IgD-negative memory B cell (primary cell): ENCODE results near the gene AMPD2. TPM values are rescaled to one million over a fixed set of nuclear protein-coding genes. Genes with fewer than 3 reads are reported as not detected.
A peak's percentile ranks its signal among the peaks of the same experiment; 100 is the strongest.

Experiments used
- H3K27ac Mint-ChIP-seq, 3 donors: one replicate each; pipeline ENCODE4 v1.8.0; 2020 to 2022; ENCODE audit warnings: mild to moderate bottlenecking in 3 of 3, mixed read lengths in 3 of 3, moderate library complexity in 1 of 3
- H3K27me3 Mint-ChIP-seq: one replicate; pipeline ENCODE4 v1.8.0; 2021; ENCODE audit warnings: mixed read lengths
- H3K36me3 Mint-ChIP-seq: one replicate; pipeline ENCODE4 v1.8.0; 2020; ENCODE audit warnings: mild to moderate bottlenecking, mixed read lengths
- H3K4me1 Mint-ChIP-seq, 3 donors: one replicate each; pipeline ENCODE4 v1.8.0; 2020 to 2022; ENCODE audit warnings: mixed read lengths in 3 of 3, mild to moderate bottlenecking in 1 of 3
- H3K4me3 Mint-ChIP-seq, 4 donors: one replicate each; pipeline ENCODE4 v1.8.0; 2020 to 2022; ENCODE audit warnings: mild to moderate bottlenecking in 4 of 4, mixed read lengths in 4 of 4, moderate library complexity in 3 of 4
- H3K9me3 Mint-ChIP-seq, 3 donors: one replicate each; pipeline ENCODE4 v1.8.0; 2020 to 2021; ENCODE audit warnings: mixed read lengths in 3 of 3, mild to moderate bottlenecking in 1 of 3
- polyA plus RNA-seq: library from polyadenylated mRNA; unstranded; fragments of 300-500 nt; fragmentation: Illumina TruSeq; gene quantifications from one replicate; pipeline ENCODE4 v1.2.3, GENCODE V29; 2021

Gene AMPD2
- polyA plus RNA-seq, 1 donor from 2014 or later: 40.7 TPM

DNA sequence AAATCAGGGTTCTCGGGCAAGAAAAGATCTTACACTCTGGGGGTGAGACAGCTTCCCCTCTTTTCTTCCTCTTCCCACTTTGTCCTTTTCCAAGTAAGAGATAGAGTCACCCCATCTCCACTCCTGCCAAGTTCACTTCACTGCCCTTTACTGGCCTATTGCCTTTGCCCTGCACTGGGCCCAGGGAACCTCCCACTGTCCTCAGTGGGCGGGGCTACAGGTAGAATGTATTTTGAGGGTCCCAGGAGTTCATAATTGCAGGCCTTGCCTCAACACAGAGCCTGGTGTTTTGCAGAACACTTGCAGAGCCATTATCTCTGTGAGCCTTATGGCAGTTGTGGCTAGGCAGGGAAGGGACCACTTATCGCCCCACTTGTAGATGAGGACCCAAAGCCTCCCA is 3.3 kb downstream of the AMPD2 start:
- peaks cover 8% of the 10 kb centered on the region for H3K36me3 Mint-ChIP-seq
- peaks cover 27 to 39% (median 36%) of the 10 kb centered on the region in 3 donors for H3K4me1 Mint-ChIP-seq
- no peaks in the 10 kb centered on the region for H3K27me3 Mint-ChIP-seq
- peak overlapping the region; percentile 17 to 96 (median 85) for H3K4me3 Mint-ChIP-seq
- H3K27ac Mint-ChIP-seq: peak overlapping the region; percentile 54 to 97 (median 89)
- no peaks in the 10 kb centered on the region for H3K9me3 Mint-ChIP-seq

DNA sequence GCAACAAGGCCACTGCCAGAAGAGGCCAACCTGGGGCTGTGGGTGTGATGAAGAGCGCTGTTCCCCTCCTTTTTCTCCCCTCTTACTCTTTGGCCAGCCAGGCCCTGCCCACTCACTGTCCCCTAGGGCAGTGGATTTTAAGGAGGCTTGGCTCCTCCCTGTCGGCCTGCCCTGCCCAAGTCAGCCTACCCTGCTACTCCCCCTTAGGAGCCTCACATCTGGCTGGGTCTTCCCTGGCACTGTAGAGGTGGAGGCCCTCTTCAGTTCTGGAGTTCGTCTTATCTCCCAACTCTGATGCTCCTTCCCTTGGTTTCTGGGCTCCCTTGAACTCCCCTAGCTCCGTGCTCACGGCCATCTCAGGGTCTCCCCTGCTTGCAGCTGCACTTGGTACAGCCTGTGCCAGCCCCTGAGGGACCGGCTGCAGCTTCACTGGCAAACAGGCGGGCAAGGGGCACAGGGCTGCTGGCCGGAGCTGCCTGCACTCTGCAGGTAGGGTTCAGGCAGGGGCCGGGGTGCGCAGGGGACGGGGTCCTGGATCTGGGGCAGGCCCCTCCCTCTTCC is 4.0 kb downstream of the AMPD2 start:
- Mint-ChIP-seq H3K36me3 (peaks cover 8% of the 10 kb centered on the region), H3K27me3 (no peaks in the 10 kb centered on the region), H3K9me3 (no peaks in the 10 kb centered on the region), H3K27ac (peak overlapping the region; percentile 86 to 97 (median 89)), H3K4me3 (peak overlapping the region; percentile 62 to 96 (median 90)), H3K4me1 (peaks cover 23 to 37% (median 36%) of the 10 kb centered on the region in 3 donors)

DNA sequence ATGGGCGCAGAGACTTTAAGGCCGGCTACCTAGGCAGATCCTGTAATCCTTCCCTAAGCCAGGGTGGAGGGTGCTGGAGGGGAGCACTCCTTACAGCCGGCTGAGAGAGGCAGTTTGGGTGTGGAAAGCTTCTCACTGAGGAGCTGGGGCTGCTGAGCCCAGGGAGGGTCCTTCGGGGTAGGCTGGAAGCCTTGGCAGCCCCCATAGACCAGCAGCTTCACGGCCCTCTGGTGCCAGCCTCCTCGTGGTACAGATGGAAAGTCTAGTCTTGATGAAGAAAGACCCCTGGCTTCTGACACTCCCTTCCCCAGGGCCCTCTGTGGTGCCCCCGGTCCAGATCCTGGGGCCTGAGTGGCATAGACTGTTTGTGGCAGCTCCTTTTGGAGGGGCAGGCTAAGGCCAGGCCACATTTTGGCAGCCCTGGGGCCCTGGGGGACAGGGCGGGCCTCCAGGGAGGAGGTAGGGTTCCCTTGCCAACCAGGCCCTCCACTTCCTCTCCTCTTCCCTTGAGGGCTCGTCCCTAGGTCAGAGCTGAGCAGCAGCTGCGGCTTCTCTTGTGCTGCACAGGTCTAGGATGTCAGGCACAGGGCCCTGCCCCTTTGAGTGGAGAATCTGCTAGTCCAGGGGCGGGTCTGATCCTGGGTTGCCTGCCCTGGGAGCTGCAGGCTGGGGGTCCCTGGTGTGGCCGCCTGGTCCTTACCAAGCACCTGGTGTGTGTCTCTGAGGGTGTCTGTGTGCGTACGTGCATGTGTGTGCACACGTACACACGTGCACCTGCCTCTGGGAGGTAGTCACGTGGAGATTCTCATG is 4.8 kb downstream of the AMPD2 start:
- H3K9me3 Mint-ChIP-seq: no peaks in the 10 kb centered on the region
- H3K27ac Mint-ChIP-seq: peak overlapping the region; percentile 80 to 89 (median 86)
- H3K4me1 Mint-ChIP-seq: peaks cover 19 to 32% (median 30%) of the 10 kb centered on the region in 3 donors
- H3K4me3 Mint-ChIP-seq: peak overlapping the region; percentile 38 to 96 (median 90)
- no peaks in the 10 kb centered on the region for H3K27me3 Mint-ChIP-seq
- peaks cover 8% of the 10 kb centered on the region for H3K36me3 Mint-ChIP-seq

DNA sequence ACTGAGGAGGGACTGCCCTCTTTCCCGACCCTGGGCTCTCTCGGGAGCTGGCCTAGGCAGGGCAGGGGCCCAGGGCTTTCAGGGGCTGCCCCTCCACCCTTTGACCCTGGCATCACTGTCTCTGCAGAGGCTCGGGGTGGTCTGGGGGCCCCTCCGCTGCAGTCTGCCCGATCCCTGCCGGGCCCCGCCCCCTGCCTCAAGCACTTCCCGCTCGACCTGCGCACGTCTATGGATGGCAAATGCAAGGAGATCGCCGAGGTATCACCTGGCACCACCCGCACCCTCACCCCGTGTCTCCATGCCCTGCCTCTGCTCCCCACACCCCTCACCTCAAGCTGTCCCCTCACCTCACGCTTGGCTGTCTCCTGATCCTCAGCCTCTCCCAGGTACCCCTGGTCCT is 5.5 kb downstream of the AMPD2 start:
- Mint-ChIP-seq H3K27me3 (no peaks in the 10 kb centered on the region), H3K4me1 (peaks cover 16 to 33% (median 28%) of the 10 kb centered on the region in 3 donors), H3K4me3 (peak overlapping the region in 1 of 4 donors; percentile 88), H3K27ac (peak overlapping the region; percentile 79 to 89 (median 80)), H3K9me3 (no peaks in the 10 kb centered on the region), H3K36me3 (peaks cover 8% of the 10 kb centered on the region)

DNA sequence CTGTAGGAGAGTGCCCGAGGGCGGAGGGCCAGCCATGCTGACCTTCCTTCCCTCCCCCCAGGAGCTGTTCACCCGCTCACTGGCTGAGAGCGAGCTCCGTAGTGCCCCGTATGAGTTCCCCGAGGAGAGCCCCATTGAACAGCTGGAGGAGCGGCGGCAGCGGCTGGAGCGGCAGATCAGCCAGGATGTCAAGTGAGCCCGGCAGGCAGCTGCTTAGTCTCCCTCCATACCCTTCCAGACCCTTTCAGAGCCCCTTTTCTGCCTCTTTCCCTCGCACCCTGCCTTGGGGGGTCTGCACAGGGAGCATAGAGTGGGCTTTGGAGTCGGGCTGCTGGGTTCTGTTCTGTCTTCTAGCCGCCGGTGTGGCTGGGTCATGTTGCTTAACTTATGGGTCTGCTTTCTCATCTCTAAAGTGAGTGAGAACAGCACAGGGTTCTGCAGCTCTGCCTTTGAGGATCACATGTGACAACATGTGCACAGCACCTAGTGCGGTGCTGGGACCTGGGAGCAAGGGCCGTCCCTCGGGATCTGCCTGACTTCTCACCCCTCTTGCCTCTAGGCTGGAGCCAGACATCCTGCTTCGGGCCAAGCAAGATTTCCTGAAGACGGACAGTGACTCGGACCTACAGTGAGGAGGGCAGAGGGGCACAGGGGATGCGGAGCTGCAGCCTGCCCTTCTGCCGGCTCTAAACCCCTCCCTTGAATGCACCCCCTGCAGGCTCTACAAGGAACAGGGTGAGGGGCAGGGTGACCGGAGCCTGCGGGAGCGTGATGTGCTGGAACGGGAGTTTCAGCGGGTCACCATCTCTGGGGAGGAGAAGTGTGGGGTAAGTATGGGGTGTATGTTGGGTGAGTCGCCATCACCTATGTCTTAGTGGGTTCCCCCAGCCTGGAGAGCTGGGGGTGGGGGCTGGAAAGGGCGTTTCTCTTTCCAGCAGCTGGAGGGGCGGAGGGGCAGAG is 6.2 kb downstream of the AMPD2 start:
- Mint-ChIP-seq H3K27me3 (no peaks in the 10 kb centered on the region), H3K27ac (peak overlapping the region; percentile 63 to 79 (median 73)), H3K9me3 (no peaks in the 10 kb centered on the region), H3K36me3 (peaks cover 8% of the 10 kb centered on the region), H3K4me1 (peaks cover 16 to 33% (median 28%) of the 10 kb centered on the region in 3 donors), H3K4me3 (peak overlapping the region in 1 of 4 donors; percentile 80)

DNA sequence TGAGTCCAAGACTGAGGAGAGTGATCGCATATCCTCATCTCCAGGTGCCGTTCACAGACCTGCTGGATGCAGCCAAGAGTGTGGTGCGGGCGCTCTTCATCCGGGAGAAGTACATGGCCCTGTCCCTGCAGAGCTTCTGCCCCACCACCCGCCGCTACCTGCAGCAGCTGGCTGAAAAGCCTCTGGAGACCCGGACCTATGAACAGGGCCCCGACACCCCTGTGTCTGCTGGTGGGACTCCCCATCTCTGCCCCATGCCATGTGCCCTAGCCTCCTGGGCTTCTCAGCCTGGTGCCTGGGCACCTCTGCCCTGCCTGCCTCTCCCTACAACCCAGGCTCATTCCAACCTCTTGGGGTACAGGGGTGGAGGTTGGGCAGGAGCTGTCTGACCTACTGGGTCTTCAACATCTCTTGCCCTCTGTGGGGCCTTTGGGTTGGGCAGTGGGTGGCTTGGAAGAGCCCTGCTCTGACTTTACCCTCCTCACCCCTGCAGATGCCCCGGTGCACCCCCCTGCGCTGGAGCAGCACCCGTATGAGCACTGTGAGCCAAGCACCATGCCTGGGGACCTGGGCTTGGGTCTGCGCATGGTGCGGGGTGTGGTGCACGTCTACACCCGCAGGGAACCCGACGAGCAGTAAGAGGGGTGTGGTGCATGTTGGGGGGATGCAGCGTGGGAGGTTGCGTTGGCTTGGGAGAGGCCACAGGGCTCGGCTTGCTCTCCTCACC is 7.2 kb downstream of the AMPD2 start:
- no peak overlapping the region for H3K4me3 Mint-ChIP-seq
- peaks cover 16 to 28% (median 26%) of the 10 kb centered on the region in 3 donors for H3K4me1 Mint-ChIP-seq
- H3K27ac Mint-ChIP-seq: peak overlapping the region; percentile 55 to 73 (median 63)
- peaks cover 8% of the 10 kb centered on the region for H3K36me3 Mint-ChIP-seq
- H3K27me3 Mint-ChIP-seq: no peaks in the 10 kb centered on the region
- H3K9me3 Mint-ChIP-seq: no peaks in the 10 kb centered on the region

DNA sequence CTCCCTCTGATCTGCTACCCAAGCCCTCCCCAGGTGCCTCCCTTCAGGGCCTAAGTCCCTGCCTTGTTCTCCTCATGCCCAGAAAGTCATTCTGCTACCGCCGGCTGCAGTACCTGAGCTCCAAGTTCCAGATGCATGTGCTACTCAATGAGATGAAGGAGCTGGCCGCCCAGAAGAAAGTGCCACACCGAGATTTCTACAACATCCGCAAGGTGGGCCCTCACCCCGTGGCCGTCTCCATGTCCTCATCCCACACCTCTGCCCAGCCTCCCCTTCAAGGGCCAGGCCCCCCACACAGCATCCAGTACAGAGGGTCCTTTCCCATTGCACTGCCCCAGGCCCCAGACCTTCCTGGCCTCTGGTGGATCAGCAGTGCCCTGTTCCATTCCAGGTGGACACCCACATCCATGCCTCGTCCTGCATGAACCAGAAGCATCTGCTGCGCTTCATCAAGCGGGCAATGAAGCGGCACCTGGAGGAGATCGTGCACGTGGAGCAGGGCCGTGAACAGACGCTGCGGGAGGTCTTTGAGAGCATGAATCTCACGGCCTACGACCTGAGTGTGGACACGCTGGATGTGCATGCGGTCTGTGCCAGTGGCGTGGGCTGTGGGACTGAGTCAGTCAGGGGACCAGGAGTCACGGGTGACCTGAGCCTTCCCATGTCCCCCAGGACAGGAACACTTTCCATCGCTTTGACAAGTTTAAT is 8.2 kb downstream of the AMPD2 start:
- H3K27ac Mint-ChIP-seq: peak overlapping the region in 1 of 3 donors; percentile 92
- no peaks in the 10 kb centered on the region for H3K9me3 Mint-ChIP-seq
- H3K36me3 Mint-ChIP-seq: peaks cover 8% of the 10 kb centered on the region
- H3K4me1 Mint-ChIP-seq: peaks cover 11 to 19% (median 18%) of the 10 kb centered on the region in 3 donors
- no peaks in the 10 kb centered on the region for H3K27me3 Mint-ChIP-seq
- H3K4me3 Mint-ChIP-seq: no peak overlapping the region

DNA sequence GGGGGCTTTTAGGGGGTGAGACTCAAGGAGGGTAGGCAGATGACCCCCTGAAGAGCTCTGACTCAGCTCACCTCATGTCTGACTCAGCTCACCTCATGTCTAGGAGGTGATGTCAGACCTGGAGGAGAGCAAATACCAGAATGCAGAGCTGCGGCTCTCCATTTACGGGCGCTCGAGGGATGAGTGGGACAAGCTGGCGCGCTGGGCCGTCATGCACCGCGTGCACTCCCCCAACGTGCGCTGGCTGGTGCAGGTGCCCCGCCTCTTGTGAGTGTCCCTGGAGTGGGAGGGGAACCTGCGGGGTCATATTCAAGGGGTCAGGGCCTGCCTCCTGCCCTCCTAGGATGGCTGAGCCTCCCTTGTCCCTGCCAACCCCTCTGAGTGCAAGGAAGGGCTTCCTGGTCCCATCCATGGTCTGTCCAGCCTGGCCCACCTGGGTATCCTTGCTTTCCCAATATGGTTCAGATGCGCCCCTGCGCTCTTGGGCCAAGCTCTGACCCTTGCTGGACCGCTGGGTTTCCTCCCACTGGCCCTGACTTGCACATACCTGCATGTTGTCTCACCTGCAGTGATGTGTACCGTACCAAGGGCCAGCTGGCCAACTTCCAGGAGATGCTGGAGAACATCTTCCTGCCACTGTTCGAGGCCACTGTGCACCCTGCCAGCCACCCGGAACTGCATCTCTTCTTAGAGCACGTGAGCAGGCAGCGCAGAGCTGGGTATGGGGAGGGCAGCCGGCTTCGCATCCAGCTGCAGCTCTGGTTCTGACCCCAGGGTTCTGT is 9.1 kb downstream of the AMPD2 start:
- H3K27ac Mint-ChIP-seq: peak overlapping the region in 1 of 3 donors; percentile 92
- no peaks in the 10 kb centered on the region for H3K27me3 Mint-ChIP-seq
- no peaks in the 10 kb centered on the region for H3K9me3 Mint-ChIP-seq
- H3K4me3 Mint-ChIP-seq: no peak overlapping the region
- H3K36me3 Mint-ChIP-seq: peaks cover 8% of the 10 kb centered on the region
- peaks cover 3 to 13% (median 9%) of the 10 kb centered on the region in 3 donors for H3K4me1 Mint-ChIP-seq

DNA sequence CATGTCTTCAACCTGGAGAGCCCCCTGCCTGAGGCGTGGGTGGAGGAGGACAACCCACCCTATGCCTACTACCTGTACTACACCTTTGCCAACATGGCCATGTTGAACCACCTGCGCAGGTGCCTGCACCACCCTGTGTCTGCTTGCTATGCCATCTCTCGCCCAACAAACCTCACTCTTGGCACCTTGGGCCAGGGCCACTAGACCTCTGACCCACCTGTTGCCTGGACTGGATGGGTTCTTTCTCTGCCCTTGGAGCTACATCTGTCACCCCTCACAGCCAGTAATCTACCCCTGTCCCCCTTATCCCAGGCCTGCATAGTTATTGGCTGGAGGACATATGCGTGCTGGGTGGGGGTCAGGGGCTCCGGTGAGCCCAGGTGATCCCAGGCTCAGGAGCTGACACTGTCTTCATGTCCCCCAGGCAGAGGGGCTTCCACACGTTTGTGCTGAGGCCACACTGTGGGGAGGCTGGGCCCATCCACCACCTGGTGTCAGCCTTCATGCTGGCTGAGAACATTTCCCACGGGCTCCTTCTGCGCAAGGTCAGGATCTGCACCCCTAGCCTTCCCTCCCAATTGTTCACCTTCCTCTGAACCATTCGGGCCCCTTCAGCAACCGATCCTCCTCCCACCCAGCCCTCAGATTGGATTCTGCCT is 9.9 kb downstream of the AMPD2 start:
- Mint-ChIP-seq H3K4me3 (no peak overlapping the region), H3K36me3 (peaks cover 8% of the 10 kb centered on the region), H3K27ac (peak overlapping the region in 1 of 3 donors; percentile 92), H3K4me1 (peaks cover 3 to 11% (median 5%) of the 10 kb centered on the region in 3 donors), H3K9me3 (no peaks in the 10 kb centered on the region), H3K27me3 (no peaks in the 10 kb centered on the region)

DNA sequence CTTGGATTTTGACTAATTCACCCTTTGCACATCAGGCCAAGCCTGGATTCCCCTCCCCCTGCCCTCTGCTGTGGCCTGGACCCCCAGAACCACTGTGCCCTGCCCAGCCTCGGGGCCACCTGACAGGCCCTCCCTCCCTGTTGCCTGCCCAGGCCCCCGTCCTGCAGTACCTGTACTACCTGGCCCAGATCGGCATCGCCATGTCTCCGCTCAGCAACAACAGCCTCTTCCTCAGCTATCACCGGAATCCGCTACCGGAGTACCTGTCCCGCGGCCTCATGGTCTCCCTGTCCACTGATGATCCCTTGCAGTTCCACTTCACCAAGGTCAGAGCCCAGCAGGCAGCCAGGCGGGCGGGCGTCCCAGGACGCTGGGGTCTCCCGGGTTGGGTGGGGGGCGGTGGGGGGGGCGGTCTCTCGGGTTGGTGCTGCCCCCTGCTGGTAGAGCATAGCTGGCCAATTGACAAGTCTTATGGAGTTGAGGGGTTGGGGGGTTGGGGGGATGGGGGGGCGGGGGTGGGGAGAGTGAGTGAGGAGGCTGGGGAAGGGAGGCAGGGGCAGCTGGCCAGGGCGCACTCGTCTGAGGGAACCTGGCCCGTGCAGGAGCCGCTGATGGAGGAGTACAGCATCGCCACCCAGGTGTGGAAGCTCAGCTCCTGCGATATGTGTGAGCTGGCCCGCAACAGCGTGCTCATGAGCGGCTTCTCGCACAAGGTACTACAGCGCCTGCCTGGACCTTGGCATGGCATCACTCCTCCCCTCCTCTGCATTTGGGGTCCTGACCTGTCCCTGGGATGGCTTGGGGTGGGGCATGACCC is 10.7 kb downstream of the AMPD2 start:
- H3K4me3 Mint-ChIP-seq: no peak overlapping the region
- no peaks in the 10 kb centered on the region for H3K9me3 Mint-ChIP-seq
- H3K27ac Mint-ChIP-seq: no peak overlapping the region
- H3K4me1 Mint-ChIP-seq: peaks cover 5 to 11% (median 7%) of the 10 kb centered on the region in 3 donors
- no peaks in the 10 kb centered on the region for H3K27me3 Mint-ChIP-seq
- peaks cover 7% of the 10 kb centered on the region for H3K36me3 Mint-ChIP-seq

DNA sequence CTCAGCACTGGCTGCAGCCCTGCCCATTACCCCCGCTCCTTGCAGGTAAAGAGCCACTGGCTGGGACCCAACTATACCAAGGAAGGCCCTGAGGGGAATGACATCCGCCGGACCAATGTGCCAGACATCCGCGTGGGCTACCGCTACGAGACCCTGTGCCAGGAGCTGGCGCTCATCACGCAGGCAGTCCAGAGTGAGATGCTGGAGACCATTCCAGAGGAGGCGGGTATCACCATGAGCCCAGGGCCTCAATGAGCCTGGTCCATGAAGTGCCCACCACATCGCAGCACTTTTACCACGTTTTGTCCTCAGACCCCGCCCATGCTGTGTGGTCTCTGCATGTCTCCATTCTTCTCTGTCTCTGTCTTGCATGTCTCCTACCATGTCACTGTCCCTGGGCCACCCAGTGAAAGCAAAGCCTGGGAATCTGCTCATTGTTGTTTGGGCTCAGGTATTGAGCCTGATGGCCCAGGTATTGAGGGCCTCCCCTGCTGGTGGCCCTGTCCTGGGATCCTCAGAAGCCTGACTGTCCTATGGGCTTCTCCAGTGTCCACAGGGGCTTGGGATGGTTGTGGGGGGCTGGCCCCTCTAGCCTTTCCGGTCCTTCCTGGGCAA is 11.4 kb downstream of the AMPD2 start:
- H3K4me1 Mint-ChIP-seq: peaks cover 5 to 13% (median 8%) of the 10 kb centered on the region in 3 donors
- no peaks in the 10 kb centered on the region for H3K9me3 Mint-ChIP-seq
- peak overlapping the region in 1 of 3 donors; percentile 7 for H3K27ac Mint-ChIP-seq
- peaks cover 3% of the 10 kb centered on the region for H3K36me3 Mint-ChIP-seq
- no peak overlapping the region for H3K4me3 Mint-ChIP-seq
- no peaks in the 10 kb centered on the region for H3K27me3 Mint-ChIP-seq
